GM04503 (cell line): ENCODE results near the gene SPAG16.
A peak's percentile ranks its signal among the peaks of the same experiment; 100 is the strongest.
"Not testable (repeated sequence)": the region's sequence is repeated elsewhere in the genome, so short reads cannot be mapped to it uniquely, and the experiment has no call there.

Experiments used
- DNase-seq: peaks from one replicate; pipeline ENCODE4 v3.0.0-alpha.2; 2012; ENCODE audit warnings: low read depth

Gene SPAG16

GRCh38 chr2:213271947-213272346 lies 12.3 kb upstream of the SPAG16 start:
- DNase-seq, result no peak

- no peak for DNase-seq
Measured at GRCh38 chr2:213274143-213274542, 10.1 kb upstream of the SPAG16 start.

GRCh38 chr2:213275265-213275664 lies 9.0 kb upstream of the SPAG16 start:
- DNase-seq, result no peak

- DNase-seq, result not testable (repeated sequence)
Measured at GRCh38 chr2:213277134-213277533, 7.1 kb upstream of the SPAG16 start.

- no peak for DNase-seq
Measured at GRCh38 chr2:213279116-213279620, 5.1 kb upstream of the SPAG16 start.

GRCh38 chr2:213279971-213280370 lies 4.3 kb upstream of the SPAG16 start:
- no peak for DNase-seq

GRCh38 chr2:213281156-213281555 lies 3.1 kb upstream of the SPAG16 start:
- peak; percentile 31 for DNase-seq

GRCh38 chr2:213285404-213285803 lies 1.1 kb downstream of the SPAG16 start:
- no peak for DNase-seq

GRCh38 chr2:213286161-213286560 lies 1.9 kb downstream of the SPAG16 start:
- DNase-seq, result no peak

GRCh38 chr2:213288913-213289700 lies 4.8 kb downstream of the SPAG16 start:
- DNase-seq, result no peak

- DNase-seq, result no peak
Measured at GRCh38 chr2:213290501-213290900, 6.2 kb downstream of the SPAG16 start.

- no peak for DNase-seq
Measured at GRCh38 chr2:213296270-213296669, 12.0 kb downstream of the SPAG16 start.

- DNase-seq, result peak; percentile 51
Measured at GRCh38 chr2:213306316-213306942, 22.2 kb downstream of the SPAG16 start.

- no peak for DNase-seq
Measured at GRCh38 chr2:213315168-213315876, 31.1 kb downstream of the SPAG16 start.

GRCh38 chr2:213316001-213316735 lies 31.9 kb downstream of the SPAG16 start:
- DNase-seq, result no peak

GRCh38 chr2:213317929-213318328 lies 33.7 kb downstream of the SPAG16 start:
- no peak for DNase-seq

GRCh38 chr2:213320604-213321003 lies 36.3 kb downstream of the SPAG16 start:
- DNase-seq, result no peak

- no peak for DNase-seq
Measured at GRCh38 chr2:213336253-213336770, 52.0 kb downstream of the SPAG16 start.

GRCh38 chr2:213353419-213353818 lies 69.2 kb downstream of the SPAG16 start:
- DNase-seq, result no peak

- no peak for DNase-seq
Measured at GRCh38 chr2:213376644-213377043, 92.4 kb downstream of the SPAG16 start.

- not testable (repeated sequence) for DNase-seq
Measured at GRCh38 chr2:213407027-213407426, 122.8 kb downstream of the SPAG16 start.
